NCI-H510A treated with DMSO at 0.1 percent for 48 hours (cell line): Measurements from ENCODE around the gene NFIB.
A peak's percentile ranks its signal among the peaks of the same experiment; 100 is the strongest.

Source experiments
- DNase-seq: peaks from one replicate; lab custom pipeline; 2025; lab: John Stamatoyannopoulos, UW

Gene NFIB

DNA sequence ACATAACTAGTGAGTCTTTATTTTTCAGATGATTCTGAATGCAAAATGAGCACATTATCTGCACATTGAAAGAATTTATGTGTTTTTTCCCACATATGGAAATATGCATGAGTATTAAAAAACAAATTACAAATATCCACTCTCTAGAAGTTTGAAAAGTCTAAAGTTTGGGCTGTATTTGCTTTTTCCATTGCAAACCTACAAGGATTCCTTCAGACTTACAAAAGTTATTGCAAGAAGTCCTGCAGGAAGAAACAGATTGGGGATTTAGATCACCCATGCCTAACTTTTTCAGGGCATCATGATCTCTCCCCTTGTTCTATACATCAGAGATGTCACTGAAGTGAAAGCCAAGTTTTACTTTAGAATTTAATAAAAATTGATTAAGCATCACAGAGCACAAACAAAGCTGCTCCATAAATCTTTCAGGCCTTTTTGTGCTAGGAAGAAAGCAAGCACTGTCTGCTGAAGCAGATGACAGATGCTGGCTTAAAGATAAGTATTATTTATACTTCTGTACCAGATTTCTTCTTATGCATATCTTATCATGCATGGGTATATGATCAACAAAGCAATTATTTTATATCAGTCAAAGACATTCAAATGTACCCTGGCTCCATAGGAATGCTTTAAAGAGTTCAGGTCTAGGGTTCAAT, 71.7 kb downstream of the NFIB start:
- no peak for DNase-seq

DNA sequence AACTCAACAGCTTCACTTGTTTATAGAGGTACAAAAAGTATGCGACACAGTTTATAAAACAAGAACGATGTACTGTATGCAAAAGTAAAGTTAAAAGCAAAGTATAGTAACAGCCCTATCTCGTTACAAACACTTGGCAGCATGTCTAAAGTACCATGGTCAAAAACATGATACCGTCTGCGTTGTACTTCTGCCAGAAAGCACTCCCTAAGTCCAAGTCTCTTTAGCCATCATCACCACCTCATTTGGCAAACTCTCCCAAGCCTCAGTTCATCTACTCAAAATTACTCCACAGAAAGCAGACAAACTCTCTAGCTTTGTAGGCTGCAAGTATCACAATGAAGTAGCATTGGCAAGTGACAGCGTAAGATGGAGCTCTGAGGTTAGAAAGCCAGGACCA, 73.4 kb downstream of the NFIB start:
- no peak for DNase-seq

DNA sequence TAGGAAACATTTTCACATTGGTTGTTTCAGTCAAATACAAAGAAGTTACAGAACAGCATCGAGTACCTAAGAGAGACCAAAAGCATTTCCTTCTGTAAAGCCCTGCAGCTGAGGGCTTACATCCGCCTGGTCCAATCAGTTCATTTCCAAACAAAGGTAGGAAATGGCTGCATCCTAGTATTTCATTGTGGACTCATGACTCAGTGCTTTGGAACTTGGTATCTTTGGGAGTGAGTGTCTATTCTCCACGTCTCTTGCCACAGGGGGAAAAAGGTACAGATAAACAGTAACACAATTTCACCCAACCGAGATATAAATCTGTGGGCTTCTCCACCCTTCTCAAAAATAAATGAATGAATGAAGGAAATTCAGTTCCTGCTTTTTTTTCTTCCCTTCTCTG, 75.4 kb downstream of the NFIB start:
- peak; percentile 29 for DNase-seq

DNA sequence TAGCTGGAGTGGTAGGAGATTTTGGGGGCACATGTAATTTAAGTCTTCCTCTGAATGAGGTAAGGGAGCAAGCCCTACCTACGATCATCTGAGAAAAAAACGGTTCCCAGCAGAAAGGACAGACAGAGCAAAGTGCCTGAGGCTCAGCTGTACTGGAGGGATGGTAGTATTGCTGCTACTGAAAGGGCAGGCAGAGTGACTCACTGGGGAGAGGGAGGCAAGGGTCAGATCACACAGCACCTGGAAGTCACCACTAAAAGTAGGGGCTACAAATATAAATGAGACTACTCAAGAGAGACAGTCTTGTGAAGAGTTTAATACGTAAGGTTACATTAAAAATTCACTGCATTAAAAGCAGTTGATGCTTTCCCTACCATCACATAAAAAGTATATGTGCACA, 75.9 kb downstream of the NFIB start:
- DNase-seq: no peak

DNA sequence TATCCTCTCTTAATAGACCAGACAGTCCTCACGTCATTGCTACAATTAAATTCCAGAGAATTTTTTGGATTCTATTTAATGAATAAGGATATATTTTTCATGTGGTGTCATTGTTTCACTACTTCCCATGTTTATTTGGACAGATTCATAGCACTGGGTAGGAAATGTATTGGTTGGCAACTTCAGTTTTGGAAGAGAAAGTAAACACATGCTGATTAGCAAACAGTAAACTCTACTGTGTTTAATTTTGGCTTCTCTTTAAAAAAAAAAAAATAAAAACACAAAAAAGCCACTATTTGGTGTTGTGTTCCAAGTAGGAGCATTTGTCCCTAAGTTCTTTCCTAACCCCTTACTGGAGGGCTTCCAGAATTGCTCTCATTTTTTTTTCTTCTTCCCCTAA, 77.3 kb downstream of the NFIB start:
- DNase-seq: no peak

DNA sequence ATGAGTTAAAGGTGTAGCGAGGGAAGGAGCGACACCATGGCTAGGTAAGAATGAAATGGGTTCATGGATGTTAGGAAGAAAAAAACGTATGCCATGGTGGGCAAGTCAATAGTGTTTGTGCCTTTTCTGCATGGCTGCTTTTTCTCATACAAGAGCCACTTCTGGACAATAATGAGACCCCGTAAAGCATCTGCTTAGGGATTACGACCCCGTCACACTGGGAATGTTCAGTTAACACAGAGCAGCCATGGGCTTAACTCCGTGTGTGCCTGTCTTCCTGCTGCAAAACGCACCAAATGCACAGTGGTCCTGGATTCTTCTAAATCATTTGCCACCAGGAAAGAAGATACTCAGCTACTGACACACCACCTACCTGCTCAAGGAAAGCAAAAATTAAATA, 81.8 kb downstream of the NFIB start:
- no peak for DNase-seq

DNA sequence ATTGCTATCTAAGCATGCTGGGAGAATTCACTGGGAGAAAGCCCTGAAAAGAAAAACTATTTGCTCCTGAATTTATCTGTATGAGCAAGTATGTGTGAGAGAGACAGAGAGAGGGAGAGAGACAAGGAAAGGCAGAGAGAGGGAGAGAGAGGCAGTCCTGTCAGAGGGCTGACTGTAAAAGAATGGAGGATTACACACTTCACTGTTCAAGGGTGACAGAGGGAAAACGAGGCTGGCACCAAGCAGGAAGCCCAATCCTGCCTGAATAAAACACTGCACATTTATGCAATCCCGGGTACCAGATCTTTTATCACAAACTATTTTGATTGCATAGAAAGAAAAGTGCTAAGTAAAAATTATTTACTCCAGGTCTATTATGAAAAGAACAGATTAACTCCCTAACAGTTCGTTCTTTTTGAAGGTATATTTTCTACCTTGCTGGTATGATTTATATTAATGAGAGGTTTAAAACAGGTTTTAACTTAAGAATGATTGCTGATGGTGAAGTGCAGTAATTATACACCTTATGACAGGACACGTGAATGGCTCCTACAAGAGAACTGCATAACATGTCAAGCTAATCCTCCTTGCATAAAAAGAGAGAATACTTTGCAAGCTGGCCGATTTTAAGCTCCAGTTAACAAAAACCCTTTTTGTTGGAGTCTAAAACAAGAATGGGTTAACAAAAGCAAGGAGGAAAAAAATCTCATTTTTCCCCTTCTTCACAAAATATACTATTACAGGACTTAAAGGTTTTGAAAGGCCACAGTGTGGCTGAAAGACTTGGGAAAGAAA, 82.5 kb downstream of the NFIB start:
- DNase-seq: peak; percentile 22

DNA sequence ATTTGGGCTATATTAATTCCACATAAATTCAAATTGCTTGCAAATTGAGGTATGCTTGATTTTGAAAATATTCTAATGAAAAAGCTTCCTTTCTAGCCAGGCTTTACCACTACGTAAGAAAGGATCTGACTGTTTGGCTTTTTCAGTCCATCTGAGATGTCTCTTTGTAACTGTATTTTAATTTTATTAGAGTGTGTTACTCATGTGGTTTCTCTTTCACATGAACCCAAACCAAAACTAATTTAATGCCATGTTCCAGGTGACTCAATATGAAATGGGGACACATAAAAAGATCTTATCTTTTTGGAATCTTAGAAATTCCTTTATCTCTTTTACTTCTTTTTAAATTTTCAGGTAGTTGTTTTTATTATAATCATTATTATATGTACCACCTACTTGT, 85.3 kb downstream of the NFIB start:
- no peak for DNase-seq

DNA sequence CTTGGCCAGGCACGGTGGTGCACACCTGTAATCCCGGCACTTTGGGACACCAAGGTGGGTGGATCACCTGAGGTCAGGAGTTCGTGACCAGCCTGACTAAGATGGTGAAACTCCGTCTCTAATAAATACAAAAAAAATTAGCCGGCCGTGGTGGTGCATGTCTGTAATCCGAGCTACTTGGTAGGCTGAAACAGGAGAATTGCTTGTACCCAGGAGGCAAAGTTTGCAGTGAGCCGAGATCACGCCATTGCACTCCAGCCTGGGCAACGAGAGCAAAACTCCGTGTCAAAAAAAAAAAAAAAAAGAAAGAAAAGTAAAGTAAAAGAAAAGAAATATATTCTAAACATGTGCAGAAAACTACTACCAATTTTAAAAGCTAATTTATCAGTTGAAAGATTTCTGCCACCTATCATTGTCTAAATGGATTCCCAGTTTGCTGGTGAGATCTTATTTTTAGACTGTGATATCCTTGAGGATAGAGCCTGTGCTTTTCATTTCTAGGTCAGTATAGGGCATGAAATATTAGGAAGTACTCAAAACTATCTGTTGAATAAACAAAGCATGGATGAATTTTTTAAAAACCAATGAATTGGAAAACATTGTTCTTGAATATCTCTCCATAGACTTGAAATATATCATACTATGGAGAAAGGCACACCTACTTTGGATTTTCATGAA, 86.9 kb downstream of the NFIB start:
- no peak for DNase-seq

DNA sequence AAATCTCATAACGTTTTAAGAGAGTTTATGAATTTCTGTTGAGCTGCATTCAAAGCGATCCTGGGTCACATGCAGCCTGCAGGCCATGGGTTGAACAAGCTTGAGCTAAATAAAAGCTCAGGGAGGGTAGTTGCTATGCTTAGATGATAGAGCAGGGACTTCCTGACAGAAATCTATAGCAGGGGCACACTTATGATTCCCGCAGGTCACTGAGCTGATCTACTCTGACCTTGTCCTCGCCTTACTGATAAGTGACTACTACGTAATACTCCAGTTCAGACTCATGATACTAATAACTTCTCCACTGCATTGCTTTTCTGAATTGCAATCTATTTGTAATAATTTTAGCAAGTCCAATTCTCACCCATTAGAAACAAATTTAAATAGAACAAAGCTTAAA, 90.9 kb downstream of the NFIB start:
- no peak for DNase-seq

DNA sequence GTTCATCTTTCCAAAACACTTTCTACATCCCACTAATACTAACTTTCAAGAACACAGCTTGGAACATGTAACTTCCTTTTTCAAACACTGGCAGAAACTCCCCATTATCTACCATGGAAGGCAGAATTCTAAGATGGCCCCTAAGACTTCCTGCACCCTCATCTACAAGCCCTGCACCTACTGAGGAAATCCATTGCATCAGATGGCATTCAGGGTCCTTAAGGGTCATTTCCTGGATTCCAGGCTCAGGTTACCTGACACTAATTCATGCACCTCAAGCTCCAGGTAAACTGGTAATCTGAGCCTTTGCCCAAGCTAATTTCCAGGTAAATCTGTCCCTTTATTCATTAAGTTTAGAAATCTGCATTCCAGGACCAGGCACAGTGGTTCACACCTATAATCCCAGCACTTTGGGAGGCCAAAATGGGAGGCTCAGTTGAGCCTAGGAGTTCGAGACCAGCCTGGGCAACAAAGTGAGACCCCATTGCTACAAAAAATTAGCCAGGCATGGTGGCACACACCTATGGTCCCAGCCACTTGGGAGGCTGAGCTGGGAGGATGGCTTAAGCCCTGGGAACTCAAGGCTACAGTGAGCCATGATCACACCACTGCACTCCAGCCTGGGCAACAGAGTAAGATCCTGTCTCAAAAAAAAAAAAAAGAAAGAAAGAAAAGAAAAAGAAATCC, 91.6 kb downstream of the NFIB start:
- no peak for DNase-seq

DNA sequence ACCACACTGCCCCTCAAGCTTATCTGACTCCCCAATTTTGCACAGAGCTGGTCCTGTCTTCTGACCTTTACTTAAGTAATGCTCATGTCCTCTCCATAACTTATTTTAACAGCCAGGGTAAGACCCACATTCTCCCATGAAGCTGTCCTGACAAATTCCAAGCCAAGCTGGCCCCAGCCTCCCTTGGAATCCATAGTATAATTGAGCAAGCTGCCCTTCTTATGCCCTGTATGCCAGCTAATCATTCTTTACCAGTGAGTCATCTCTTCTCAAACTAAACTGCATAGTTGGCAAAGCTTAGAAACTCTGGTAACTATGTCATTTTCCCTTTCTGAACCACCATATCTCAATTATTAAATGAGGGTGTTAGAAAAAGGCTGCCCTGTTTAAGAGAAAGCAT, 92.4 kb downstream of the NFIB start:
- DNase-seq: no peak

DNA sequence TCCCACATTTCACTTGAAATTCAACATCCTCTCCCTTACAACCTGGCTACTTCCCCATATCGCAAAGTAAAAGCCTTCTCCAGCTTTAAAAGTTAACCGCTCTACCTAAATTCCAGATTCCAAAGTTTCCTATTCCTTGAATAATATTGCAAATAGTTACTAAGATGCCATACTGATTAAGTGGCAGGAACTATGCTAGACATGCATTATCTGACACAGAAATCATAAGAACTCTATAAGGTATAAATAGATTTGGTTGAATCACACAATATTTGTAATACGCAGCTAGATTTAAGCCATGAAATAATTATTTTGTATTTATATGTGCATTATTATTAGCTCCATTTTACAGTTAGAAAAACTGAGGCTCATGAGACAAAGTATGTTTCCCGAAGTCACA, 92.8 kb downstream of the NFIB start:
- DNase-seq: no peak

DNA sequence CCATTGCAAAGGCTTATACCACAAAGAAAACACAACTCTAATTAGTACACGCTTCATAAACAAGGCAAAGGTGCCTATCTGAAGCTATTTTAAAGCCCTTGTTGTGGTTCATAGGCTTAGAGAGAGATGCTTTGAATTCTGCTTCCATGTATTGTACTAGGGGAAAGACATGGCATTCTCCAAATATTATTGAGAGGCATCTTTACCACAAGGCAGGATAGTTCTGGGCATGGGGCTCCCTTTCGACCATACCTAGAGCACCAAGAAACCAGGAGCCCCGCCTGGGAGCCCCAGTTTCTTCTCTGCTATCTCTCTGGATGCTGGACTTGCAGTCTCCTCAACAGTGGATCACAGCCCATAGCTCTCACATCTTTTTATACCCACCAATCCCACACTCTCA, 93.7 kb downstream of the NFIB start:
- DNase-seq: no peak

DNA sequence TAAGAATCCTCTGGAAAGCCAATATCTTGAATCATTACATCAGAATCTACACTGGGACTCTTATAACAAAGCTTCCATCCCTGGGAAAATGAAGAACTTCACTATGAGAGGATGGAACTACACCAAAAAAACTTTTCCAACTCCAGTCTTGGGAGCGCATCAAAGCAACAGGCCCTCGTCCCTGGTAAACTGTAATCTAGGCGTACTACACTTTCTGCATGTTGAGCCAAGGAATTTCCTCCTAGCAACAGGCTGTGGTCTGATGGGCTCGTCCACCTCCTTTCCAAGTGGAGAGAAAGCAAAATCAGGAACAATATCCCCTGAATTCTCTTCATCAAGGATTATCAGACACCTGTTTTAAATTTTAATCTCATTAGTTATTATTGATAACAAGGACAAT, 94.1 kb downstream of the NFIB start:
- no peak for DNase-seq

DNA sequence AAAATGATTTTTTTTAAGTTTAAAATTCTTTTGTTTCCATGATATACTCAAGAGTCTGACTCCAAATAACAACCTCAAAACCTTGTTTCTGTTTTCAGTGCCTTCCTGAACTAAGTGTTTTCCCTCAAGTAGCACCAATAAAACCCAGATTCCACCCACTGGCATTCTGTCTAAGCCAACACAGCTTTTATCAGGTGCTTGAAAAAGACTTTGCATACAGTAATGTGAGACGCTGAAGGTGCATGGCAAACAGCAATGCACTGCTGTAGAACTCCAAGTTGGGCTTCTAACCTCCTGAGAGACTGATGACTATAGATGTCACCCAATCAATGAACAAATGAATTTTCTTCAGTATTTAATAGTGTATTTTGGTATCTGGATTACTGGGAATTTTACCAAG, 95.7 kb downstream of the NFIB start:
- DNase-seq: peak; percentile 71

DNA sequence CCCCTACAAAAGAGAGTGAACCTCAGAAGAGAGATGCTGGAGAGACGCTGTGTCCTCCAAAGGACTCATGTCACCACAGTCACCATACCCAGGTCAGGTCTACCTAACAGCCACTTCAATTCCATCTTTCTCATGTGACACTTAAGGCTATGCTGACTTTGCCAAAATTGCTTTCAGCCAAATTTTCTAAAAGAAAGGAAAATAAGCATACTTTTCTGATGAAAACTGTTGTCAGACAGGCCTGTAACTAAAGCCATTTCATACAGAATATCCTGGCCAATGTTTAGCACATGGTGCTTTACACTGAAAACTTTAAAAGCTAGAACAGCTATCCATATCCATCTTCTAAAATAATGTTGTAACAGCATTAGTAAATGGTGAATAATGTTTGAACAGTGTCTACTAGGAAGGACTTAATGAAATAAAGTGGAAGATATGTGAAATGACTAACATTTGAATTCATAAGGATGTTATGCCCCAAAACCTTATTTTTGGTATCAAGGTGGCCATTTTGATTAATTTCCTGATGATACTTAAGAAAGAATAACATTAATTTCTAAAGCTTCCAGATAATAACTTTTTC, 97.2 kb downstream of the NFIB start:
- DNase-seq: no peak

DNA sequence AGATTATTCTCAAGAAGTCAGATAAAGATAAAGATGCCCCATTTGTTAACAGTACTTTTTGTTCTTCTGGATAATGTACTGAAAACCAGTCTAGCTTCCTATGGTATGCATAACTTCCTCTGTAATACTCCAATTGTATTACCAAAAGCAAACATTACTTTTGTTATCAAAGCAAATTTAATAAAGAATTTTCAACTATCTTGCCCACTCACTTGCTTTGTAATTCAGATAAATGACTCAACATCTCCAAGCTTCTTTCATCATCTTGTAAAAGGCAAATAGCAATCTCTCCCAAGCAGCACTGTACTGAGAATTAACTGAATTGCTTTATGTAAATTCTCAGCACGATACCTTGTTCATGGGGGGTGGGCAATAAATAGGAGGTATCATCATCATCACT, 98.3 kb downstream of the NFIB start:
- no peak for DNase-seq

DNA sequence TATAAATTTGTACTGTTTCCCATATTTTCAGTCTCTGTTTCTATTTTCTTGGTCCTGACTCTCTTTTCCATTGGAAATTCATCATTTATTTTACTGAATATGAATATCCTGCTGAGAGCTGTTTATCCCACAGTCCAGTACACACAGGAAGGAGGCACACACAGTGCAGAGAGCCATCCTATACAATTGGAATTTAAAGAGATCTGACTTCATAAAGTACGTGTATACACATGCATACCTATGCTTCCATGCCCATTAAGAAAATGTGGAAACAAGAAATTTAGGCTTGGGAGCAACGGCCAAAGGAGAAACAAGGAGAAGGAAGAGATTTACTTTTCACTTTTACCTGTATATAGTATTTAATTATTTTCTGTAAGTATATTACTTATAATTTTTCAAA, 99.2 kb downstream of the NFIB start:
- DNase-seq: no peak

DNA sequence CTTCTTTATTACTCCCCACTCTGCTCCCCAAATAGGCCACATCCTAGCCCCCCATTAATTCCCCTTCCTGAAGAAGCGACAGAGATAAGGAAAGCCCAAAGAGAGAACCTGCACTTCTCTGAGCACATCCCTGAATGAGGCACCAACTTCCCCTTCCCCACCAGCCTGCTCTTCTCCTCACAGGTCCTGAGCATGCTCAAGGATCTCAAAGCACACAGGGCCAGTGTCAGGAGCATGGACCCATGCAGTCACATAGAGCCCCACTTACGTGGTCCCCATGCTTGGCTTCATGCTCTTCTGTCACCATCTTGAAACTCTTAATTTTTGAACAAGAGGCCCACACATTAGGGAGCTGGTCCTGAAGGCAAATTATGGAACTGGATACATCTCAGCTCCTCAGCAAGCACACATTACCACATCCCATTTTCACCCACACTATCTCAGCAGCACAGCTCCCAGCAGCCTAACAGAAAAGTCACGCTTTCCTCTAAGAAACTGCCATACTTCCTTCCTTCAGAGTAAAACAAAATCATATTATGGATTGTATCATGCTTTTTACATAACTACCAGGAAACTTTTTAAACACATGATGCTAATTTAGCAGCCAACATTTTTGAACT, 99.8 kb downstream of the NFIB start:
- no peak for DNase-seq

DNA sequence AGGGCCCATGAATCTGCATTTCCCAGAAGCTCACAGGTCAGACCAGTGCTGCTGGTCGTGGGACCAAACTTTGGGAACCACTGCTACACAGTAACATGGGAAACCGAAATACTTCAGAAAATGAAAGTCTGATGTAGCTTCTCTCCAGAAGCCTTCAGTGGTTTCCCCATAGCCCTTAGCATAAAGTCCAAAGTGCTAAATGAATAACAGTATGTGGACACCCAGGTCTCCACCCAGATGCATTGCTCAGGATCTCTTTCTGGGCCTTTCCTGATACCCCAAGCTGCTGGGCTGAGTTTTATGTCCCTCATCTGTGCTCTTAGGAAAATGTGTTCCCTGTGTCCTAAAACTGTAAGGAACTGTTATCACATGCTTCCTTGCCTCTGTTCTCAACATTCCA, 100.4 kb downstream of the NFIB start:
- DNase-seq: no peak
